ENCODE data around the gene SLC25A46.
"Not testable (repeated sequence)": the region's sequence is repeated elsewhere in the genome, so short reads cannot be mapped to it uniquely, and the experiment has no call there.

The SLC25A46 gene

GRCh38 chr5:110738812-110739651, at the start of gene SLC25A46:
SLC25A46 (plus strand) TSS chr5:110739007; CDS start chr5:110739120, 113 bp downstream.
- peak; percentile 90 for DNase-seq (ENCODE audit: low spot score)

GRCh38 chr5:110690587-110690986, 48.2 kb upstream of the SLC25A46 start:
- DNase-seq (ENCODE audit: low spot score), result not testable (repeated sequence)

DNA sequence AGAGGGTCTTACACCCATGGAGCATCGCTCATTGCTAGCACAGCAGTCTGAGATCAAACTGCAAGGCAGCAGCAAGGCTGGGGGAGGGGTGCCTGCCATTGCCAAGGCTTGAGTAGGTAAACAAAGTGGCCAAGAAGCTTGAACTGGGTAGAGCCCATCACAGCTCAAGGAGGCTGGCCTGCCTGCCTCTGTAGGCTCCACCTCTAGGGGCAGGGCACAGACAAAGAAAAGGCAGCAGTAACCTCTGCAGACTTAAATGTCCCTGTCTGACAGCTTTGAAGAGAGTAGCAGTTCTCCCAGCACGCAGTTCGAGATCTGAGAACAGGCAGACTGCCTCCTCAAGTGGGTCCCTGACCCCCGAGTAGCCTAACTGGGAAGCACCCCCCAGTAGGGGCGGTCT, 46.1 kb upstream of the SLC25A46 start:
- not testable (repeated sequence) for DNase-seq (ENCODE audit: low spot score)

GRCh38 chr5:110702300-110702699, 36.5 kb upstream of the SLC25A46 start:
- no peak for DNase-seq (ENCODE audit: low spot score)

DNA sequence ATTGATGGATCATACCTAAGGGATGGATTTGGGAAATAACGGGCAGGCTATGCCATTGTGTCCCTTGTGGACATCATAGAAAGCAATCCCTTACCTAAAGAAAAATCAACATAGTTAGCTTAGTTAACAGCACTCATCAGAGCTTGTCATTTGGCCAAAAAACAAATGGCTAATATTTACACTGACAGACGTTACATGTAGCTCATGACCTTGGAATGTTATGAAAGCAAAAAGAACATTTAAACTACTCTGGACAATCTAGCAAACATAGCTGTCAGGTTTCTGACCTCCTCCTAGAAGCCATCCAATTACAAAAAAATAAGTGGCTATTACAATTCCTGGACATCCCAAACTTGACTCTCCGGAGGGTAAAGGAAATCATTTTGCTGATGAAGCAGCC, 36.1 kb upstream of the SLC25A46 start:
- no peak for DNase-seq (ENCODE audit: low spot score)

DNA sequence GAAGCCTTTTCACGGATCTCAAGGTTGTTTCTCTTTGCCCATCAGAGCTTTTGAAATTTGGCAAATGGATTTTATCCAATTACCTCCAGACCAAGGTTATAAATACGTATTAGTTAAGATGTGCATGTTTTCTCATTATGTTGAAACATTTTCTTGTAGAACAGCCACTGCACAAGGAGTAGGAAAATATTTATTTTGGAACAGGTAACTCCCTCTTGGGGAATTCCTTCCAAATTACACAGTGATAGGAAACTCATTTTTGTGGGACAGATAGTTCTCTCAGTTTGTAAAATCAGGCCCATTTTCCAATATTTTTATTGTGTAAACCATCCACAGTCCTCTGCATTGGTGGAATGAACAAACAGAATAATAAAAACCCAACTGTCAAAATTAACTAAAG, 35.3 kb upstream of the SLC25A46 start:
- no peak for DNase-seq (ENCODE audit: low spot score)

DNA sequence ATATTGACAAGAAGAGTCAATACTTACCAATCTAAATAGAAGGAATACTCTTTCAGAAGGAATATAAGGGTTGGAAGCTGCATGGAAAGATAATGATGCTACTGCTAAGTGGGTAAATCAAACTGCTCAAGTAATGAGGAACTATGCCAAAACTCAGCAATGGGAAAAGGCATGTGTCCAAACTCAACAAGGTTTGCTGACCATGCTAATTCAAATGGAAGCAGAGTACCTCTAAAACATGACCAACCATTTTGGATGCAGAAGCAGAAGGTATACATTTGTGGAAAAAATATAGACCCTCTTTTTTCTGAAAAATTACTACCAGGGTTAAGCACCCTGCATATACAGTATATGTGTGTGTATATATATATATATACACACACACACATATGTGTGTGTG, 33.5 kb upstream of the SLC25A46 start:
- no peak for DNase-seq (ENCODE audit: low spot score)

DNA sequence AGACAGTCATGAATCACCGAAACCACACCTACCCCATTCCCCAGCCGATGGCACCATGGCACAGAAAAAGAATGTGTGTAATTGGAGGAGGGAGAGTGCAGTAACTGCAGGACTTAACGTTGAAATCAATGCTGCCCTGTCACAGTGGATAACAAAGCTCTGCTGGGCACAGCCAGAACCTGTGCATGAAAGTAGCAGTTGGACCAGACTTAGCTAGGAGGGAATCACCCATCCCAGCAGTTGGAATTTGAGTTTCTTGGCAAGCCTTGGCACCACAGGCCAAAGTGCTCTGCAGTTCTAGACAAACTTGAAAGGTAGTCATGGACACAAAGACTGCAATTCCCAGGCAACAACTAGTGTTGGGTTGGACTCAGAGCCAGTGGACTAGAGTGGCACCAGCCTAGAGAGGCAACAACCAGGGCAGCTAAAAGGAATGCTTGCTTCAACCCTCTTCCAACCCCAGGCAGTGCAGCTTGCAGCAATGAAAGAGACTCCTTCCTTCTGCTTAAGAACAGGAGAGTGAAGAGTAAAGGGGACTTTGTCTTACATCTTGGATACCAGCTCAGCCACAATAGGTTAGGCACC, 31.5 kb upstream of the SLC25A46 start:
- no peak for DNase-seq (ENCODE audit: low spot score)

DNA sequence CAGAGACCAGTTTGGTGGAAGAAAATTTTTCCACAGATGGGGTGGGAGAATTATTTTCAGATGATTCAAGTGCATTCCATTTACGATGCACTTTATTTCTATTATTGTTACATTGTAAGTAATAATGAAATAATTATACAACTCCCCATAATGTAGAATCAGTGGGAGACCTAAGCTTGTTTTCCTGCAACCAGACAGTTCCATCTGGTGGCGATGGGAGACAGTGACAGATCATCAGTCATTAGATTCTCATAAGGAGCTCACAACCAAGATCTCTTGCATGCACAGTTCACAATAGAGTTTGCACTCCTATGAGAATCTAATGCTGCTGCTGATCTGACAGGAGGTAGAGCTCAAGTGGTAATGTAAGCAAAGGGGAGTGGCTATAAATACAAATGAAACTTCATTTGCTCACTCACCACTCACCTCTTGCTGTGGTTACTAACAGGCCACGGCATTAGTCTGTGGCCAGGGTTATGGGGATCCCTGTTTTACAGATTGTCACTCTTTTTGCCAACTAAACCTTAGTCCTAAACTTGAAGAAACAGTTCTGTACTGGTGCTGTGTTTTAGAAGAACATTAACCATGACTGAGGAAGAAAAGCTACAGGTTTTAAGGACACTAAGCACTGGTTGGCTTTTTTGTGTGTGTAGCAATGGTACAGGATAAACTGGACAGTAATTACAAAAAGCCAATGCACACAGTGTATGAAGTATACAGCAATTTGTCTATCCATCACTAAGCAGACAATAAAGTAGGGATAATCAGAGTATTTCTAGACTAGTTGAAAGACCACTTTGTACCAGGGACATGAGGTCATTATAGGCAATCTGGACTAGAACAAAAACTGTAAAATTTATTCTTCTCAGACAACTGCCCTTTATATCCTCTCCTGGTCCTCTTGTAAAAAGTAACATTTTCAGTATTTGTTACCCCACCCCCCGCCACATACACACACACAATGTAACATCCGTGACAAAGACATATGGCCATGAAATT, 22.3 kb upstream of the SLC25A46 start:
- DNase-seq (ENCODE audit: low spot score), result no peak

DNA sequence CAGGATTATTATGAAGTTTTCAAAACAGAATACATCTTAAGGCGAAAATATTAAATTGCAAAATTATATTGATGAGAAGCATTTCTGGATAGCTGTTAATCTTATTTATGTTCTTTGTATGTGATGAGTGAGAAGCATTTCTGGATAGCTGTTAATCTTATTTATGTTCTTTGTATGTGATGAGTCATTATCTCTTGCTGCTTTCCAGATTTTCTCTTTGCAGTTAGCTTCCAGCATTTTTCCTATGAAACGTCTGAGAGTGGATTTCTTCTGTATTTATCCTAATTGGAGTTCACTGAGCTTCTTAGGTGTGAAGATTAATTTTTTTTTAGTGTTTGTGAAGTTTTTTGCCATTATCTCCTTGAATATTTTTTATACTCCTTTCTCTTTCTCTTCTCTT, 20.5 kb upstream of the SLC25A46 start:
- no peak for DNase-seq (ENCODE audit: low spot score)

GRCh38 chr5:110726249-110727024, 12.4 kb upstream of the SLC25A46 start, which contains the start of gene TMEM232:
TMEM232 (minus strand) TSS chr5:110726671; CDS start chr5:110667352, 59,319 bp downstream.
- DNase-seq (ENCODE audit: low spot score), result peak; percentile 82

DNA sequence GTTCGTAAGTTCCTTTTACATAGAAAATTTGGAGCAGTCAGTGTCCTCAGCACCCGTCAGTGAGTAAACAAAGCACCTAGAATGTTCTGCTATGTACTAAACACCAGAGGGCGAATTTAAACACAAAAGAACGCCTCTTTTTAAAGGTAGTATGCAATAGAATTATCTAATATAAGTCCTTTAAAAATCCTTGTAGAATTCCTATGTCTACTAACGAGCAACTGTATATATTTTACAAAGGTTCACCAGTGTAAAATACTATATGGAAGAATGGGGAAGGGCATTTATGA, 11.8 kb upstream of the SLC25A46 start:
- peak; percentile 27 for DNase-seq (ENCODE audit: low spot score)

- not testable (repeated sequence) for DNase-seq (ENCODE audit: low spot score)
Observed at GRCh38 chr5:110731499-110731898, 7.3 kb upstream of the SLC25A46 start.

DNA sequence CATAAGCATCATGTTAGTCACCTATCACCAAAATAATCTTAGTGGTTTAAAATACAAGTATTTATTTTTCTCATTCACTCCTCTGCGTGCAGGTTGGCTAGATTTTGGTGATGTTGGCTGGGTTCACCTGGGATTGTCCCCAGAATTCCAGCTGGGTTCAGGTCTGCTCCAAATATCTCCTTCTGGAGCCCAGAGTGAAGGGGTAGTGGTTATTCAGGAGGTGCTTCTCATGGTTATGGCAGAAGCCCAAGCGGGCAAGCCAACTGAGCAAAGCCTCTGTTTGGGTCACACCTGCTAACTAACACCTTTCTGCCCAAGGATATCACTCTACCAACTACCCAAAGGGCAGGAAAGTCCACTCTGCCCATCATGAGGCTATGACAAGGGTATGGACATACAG, 4.7 kb upstream of the SLC25A46 start:
- DNase-seq (ENCODE audit: low spot score), result no peak

- DNase-seq (ENCODE audit: low spot score), result no peak
Observed at GRCh38 chr5:110735556-110735955, 3.3 kb upstream of the SLC25A46 start.

GRCh38 chr5:110736753-110737152, 2.1 kb upstream of the SLC25A46 start:
- DNase-seq (ENCODE audit: low spot score), result no peak

DNA sequence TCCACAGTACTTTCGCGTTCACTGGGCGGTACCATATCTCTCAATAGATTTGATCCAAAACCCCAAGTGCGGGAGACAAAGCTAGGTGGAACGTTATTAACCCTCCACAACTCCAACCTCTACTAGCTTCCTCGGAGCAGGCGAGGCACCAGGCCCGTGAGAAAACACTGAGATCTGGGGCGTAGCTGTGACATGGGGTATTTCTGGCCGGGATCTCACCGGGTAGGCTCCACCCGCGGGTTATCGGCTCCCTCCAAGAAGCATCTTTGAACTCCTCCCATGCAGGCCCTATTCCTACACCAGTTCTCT, 350 bp upstream of the SLC25A46 start:
- no peak for DNase-seq (ENCODE audit: low spot score)

DNA sequence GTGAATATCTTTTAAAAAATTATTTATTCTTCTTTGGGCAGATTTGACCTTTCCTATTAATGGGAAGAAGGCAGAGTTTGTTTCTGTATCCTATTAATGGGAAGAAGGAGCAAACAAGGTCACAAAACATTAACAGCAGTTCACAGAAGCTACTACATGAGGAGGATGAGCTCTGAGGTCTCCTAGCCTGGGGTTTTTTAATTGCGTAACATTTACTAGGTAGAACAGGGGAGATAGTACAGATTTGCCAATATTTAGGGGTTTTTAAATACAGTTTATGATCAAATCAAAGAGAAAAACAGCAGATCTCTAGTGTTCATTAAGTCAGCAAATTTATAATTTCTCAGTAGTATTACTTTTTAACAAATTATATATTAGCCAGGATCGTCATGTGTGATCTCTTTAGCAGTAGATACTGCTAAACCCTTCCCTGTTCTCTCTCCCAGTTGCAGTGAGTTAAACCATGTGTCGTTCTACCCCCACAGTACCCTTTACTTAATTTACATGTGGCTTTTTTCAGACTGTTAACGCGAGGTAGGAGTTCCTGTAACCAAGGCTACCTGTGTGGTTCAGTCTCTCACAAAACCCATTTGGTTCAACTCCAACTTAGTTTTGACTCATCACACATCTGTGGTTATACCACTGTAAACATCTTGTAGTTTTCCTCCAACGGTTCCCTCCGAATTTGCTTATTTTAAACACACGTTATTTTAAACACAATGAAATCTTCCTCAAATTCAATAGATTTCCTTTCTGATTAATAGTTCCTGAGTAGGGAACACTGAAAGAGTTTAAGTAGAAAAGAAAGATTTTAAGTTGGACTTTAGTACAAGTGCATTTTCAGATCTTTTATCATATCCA, 13.3 kb downstream of the SLC25A46 start:
- peak; percentile 73 for DNase-seq (ENCODE audit: low spot score)

DNA sequence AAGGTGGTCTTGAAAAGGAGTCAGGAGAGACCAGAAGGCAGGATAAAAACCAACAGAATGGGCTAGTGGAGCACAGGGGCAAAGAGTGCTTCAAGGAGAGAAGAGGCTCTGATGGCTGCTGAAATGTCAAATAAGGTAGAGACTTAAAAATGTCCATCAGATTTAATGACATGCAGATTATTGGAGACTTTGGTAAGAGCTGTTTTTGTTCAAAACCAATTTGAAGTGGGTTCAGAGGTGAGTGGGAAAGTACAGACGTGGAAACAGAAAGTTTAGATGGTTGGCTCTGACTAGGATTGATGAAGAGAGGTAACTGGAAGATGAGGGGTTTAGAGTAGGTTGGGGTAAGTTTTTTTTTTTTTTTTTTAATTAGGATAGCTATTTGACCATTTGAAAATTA, 14.1 kb downstream of the SLC25A46 start:
- no peak for DNase-seq (ENCODE audit: low spot score)

GRCh38 chr5:110753600-110753999, 14.8 kb downstream of the SLC25A46 start:
- peak; percentile 27 for DNase-seq (ENCODE audit: low spot score)

DNA sequence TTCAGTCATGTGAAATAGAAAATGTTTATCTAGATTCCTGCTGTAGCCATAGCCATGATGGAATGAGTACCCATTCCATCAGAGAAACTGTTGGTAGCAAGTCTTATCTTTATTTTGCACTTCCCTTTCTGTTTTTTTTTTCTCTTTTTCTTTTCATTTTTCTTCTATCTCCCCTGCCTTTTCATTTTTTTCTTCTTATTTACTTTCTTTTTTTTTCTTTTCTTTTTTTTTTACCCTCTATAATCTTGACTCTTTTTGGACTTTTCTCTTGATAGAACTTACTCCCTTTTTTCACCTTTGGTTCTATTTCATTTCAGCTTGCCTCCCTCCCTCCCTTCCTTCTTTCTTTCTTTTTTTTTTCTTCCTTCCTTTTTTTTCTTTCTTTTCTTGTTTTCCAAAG, 15.4 kb downstream of the SLC25A46 start:
- DNase-seq (ENCODE audit: low spot score), result no peak
